SK-N-SH treated with all-trans-retinoic acid at 6 μM for 48 hours (cell line): Measurements from ENCODE around the gene LYL1.

Experiments
- ATAC-seq: fragments of 200-7000 bp; cut with Tn5 transposase; 3 replicates; pipeline ENCODE4 v1.9.1; 2020; ENCODE audit warnings: mild to moderate bottlenecking, moderate library complexity
- ARNTL ChIP-seq: fragments of 450-650 bp; formaldehyde crosslinking; IDR thresholded peaks from 2 replicates; pipeline ENCODE4 v1.5.0; 2020; ENCODE audit warnings: low read depth, mild to moderate bottlenecking, moderate library complexity, borderline replicate concordance
- BACH2 ChIP-seq: fragments of 250-450 bp; sonication (Bioruptor Pico); IDR thresholded peaks from 2 replicates; pipeline ENCODE4 v1.9.0; 2021; ENCODE audit warnings: mild to moderate bottlenecking, borderline replicate concordance
- ESRRG ChIP-seq: fragments of 250-450 bp; sonication (Bioruptor Pico); IDR thresholded peaks from 2 replicates; pipeline ENCODE4 v1.6.1; 2021; ENCODE audit warnings: mild to moderate bottlenecking
- GLIS3 ChIP-seq: fragments of 250-450 bp; sonication (Bioruptor Pico); IDR thresholded peaks from 2 replicates; pipeline ENCODE4 v1.5.0; 2020; ENCODE audit warnings: mild to moderate bottlenecking, moderate library complexity
- ISL1 ChIP-seq: fragments of 250-450 bp; sonication (Bioruptor Pico); IDR thresholded peaks from 2 replicates; pipeline ENCODE4 v2.1.2; 2022; ENCODE audit warnings: mild to moderate bottlenecking, moderate library complexity
- OSR1 ChIP-seq: fragments of 250-450 bp; sonication (Bioruptor Pico); IDR thresholded peaks from 2 replicates; pipeline ENCODE4 v1.8.0; 2022; ENCODE audit warnings: moderate library complexity, mild to moderate bottlenecking, inconsistent platforms
- PPARA ChIP-seq: fragments of 250-450 bp; sonication (Bioruptor Pico); IDR thresholded peaks from 2 replicates; pipeline ENCODE4 v1.5.0; 2020; ENCODE audit warnings: mild to moderate bottlenecking, borderline replicate concordance
- SNAI2 ChIP-seq: fragments of 250-450 bp; sonication (Bioruptor Pico); IDR thresholded peaks from 2 replicates; pipeline ENCODE4 v1.5.0; 2020; ENCODE audit warnings: mild to moderate bottlenecking, moderate library complexity
- TCF4 ChIP-seq: fragments of 250-450 bp; sonication (Bioruptor Pico); IDR thresholded peaks from 2 replicates; pipeline ENCODE4 v1.8.0; 2021; ENCODE audit warnings: mild to moderate bottlenecking, moderate library complexity, borderline replicate concordance
- ZC3H10 ChIP-seq: fragments of 250-450 bp; sonication (Bioruptor Pico); IDR thresholded peaks from 2 replicates; pipeline ENCODE4 v1.5.1; 2021; ENCODE audit warnings: mild to moderate bottlenecking, moderate library complexity
- ZFP3 ChIP-seq: fragments of 250-450 bp; sonication (Bioruptor Pico); IDR thresholded peaks from 2 replicates; pipeline ENCODE4 v1.5.0; 2020; ENCODE audit warnings: mild to moderate bottlenecking, moderate library complexity
- ZFP30 ChIP-seq: fragments of 450-650 bp; formaldehyde crosslinking; IDR thresholded peaks from 2 replicates; pipeline ENCODE4 v1.5.0; 2022; ENCODE audit warnings: mild to moderate bottlenecking, moderate library complexity
- ZNF70 ChIP-seq: fragments of 450-650 bp; formaldehyde crosslinking; IDR thresholded peaks from 2 replicates; pipeline ENCODE4 v1.5.0; 2020; ENCODE audit warnings: mild to moderate bottlenecking, moderate library complexity
- ZNF8 ChIP-seq: fragments of 450-650 bp; formaldehyde crosslinking; IDR thresholded peaks from 2 replicates; pipeline ENCODE4 v1.5.0; 2020; ENCODE audit warnings: mild to moderate bottlenecking, moderate library complexity
- TF ChIP-seq, protein P1 (sequence below): fragments of 250-450 bp; sonication (Bioruptor Pico); IDR thresholded peaks from 2 replicates; pipeline ENCODE4 v1.5.0; 2020; ENCODE audit warnings: mild to moderate bottlenecking, moderate library complexity
- TF ChIP-seq, protein P2 (sequence below): fragments of 250-450 bp; sonication (Bioruptor Pico); IDR thresholded peaks from 2 replicates; pipeline ENCODE4 v1.8.0; 2020; ENCODE audit warnings: mild to moderate bottlenecking, moderate library complexity, borderline replicate concordance
- TF ChIP-seq, protein P3 (sequence below): fragments of 250-450 bp; sonication (Bioruptor Pico); IDR thresholded peaks from 2 replicates; pipeline ENCODE4 v1.8.0; 2021; ENCODE audit warnings: low read depth, mild to moderate bottlenecking, moderate library complexity, borderline replicate concordance
- TF ChIP-seq, protein P4 (sequence below): fragments of 250-450 bp; sonication (Bioruptor Pico); IDR thresholded peaks from 2 replicates; pipeline ENCODE4 v1.5.1; 2020; ENCODE audit warnings: low read depth, mild to moderate bottlenecking, moderate library complexity

LYL1 gene

DNA sequence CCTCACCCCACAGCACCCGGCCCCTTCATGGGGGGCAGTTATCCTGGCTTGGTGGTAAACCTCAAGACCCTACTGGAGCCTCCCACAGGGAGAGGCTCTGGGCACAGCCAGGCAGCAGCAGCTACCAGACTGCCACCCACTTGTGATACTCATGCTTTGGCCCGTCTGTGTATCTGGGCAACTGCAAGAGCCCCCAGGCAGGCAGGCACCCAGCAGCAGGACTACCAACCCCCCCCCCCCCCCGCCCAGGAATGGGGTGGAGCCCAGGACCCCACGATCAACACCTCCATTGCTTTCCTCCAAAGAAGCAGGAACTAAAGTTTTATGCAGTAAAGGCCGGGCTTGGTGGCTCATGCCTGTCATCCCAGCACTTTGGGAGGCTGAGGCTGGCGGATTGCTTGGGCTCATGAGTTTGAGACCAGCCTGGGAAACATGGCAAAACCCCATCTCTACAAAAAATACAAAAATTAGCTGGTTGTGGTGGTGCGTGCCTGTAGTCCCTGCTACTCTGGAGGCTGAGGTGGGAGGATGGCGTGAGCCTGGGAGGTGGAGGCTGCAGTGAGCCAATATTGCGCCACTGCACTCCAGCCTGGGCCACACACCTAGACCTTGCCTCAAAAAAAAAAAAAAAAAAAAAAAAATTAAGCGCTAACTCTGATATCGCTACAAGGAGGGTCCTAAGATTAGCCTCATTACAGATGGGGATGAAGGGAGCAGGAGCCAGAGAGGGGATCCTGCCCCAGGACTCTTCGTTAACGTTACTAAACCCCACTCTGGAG is 1.1 kb upstream of the LYL1 start:
- ATAC-seq, result no peak
- TF ChIP-seq BACH2 (CRISPR knock-in tag) (no peak), ZNF8 (CRISPR knock-in tag) (no peak), OSR1 (CRISPR knock-in tag) (no peak), ESRRG (no peak), ZNF70 (CRISPR knock-in tag) (no peak), ZFP3 (no peak)
- TF ChIP-seq, protein P1, sequence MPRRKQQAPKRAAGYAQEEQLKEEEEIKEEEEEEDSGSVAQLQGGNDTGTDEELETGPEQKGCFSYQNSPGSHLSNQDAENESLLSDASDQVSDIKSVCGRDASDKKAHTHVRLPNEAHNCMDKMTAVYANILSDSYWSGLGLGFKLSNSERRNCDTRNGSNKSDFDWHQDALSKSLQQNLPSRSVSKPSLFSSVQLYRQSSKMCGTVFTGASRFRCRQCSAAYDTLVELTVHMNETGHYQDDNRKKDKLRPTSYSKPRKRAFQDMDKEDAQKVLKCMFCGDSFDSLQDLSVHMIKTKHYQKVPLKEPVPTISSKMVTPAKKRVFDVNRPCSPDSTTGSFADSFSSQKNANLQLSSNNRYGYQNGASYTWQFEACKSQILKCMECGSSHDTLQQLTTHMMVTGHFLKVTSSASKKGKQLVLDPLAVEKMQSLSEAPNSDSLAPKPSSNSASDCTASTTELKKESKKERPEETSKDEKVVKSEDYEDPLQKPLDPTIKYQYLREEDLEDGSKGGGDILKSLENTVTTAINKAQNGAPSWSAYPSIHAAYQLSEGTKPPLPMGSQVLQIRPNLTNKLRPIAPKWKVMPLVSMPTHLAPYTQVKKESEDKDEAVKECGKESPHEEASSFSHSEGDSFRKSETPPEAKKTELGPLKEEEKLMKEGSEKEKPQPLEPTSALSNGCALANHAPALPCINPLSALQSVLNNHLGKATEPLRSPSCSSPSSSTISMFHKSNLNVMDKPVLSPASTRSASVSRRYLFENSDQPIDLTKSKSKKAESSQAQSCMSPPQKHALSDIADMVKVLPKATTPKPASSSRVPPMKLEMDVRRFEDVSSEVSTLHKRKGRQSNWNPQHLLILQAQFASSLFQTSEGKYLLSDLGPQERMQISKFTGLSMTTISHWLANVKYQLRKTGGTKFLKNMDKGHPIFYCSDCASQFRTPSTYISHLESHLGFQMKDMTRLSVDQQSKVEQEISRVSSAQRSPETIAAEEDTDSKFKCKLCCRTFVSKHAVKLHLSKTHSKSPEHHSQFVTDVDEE (CRISPR knock-in tag), result no peak

DNA sequence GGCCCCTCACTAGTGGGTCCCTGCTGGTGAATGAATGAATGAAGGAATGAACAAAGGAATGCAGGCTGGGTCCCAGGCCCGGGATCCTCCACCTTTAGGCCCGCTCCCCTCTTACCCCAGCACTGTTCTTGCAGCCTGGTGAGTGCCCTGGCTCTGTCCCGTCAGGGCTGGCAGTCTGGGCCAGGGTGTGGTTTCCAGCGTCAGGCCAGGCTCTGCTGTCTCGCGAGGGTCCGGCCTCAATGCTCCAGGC is 317 bp downstream of the LYL1 start:
- peak; percentile 81 for ATAC-seq
- no peak for TF ChIP-seq ZFP30 (CRISPR knock-in tag)
- TF ChIP-seq ZFP3, result no peak
- no peak for TF ChIP-seq ZNF8 (CRISPR knock-in tag)
- no peak for TF ChIP-seq ZNF70 (CRISPR knock-in tag)
- TF ChIP-seq, protein P2, sequence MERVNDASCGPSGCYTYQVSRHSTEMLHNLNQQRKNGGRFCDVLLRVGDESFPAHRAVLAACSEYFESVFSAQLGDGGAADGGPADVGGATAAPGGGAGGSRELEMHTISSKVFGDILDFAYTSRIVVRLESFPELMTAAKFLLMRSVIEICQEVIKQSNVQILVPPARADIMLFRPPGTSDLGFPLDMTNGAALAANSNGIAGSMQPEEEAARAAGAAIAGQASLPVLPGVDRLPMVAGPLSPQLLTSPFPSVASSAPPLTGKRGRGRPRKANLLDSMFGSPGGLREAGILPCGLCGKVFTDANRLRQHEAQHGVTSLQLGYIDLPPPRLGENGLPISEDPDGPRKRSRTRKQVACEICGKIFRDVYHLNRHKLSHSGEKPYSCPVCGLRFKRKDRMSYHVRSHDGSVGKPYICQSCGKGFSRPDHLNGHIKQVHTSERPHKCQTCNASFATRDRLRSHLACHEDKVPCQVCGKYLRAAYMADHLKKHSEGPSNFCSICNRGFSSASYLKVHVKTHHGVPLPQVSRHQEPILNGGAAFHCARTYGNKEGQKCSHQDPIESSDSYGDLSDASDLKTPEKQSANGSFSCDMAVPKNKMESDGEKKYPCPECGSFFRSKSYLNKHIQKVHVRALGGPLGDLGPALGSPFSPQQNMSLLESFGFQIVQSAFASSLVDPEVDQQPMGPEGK (CRISPR knock-in tag), result no peak
- TF ChIP-seq, protein P3, sequence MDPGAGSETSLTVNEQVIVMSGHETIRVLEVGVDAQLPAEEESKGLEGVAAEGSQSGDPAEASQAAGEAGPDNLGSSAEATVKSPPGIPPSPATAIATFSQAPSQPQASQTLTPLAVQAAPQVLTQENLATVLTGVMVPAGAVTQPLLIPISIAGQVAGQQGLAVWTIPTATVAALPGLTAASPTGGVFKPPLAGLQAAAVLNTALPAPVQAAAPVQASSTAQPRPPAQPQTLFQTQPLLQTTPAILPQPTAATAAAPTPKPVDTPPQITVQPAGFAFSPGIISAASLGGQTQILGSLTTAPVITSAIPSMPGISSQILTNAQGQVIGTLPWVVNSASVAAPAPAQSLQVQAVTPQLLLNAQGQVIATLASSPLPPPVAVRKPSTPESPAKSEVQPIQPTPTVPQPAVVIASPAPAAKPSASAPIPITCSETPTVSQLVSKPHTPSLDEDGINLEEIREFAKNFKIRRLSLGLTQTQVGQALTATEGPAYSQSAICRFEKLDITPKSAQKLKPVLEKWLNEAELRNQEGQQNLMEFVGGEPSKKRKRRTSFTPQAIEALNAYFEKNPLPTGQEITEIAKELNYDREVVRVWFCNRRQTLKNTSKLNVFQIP (CRISPR knock-in tag), result no peak
- TF ChIP-seq ARNTL (CRISPR knock-in tag), result no peak
- TF ChIP-seq PPARA (CRISPR knock-in tag), result no peak
- TF ChIP-seq ISL1 (CRISPR knock-in tag), result no peak
- TF ChIP-seq ESRRG, result no peak
- TF ChIP-seq, protein P4, sequence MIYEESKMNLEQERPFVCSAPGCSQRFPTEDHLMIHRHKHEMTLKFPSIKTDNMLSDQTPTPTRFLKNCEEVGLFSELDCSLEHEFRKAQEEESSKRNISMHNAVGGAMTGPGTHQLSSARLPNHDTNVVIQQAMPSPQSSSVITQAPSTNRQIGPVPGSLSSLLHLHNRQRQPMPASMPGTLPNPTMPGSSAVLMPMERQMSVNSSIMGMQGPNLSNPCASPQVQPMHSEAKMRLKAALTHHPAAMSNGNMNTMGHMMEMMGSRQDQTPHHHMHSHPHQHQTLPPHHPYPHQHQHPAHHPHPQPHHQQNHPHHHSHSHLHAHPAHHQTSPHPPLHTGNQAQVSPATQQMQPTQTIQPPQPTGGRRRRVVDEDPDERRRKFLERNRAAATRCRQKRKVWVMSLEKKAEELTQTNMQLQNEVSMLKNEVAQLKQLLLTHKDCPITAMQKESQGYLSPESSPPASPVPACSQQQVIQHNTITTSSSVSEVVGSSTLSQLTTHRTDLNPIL, result no peak
- no peak for TF ChIP-seq ZC3H10 (CRISPR knock-in tag)
- TF ChIP-seq, protein P1 (CRISPR knock-in tag), result no peak
- TF ChIP-seq TCF4, result no peak
- TF ChIP-seq OSR1 (CRISPR knock-in tag), result no peak
- TF ChIP-seq GLIS3 (CRISPR knock-in tag), result no peak
- no peak for TF ChIP-seq BACH2 (CRISPR knock-in tag)
- no peak for TF ChIP-seq SNAI2
- TF ChIP-seq, all 23 proteins: peak for 0
